ENCODE results near the gene EPB41.
"Not testable (repeated sequence)": the region's sequence is repeated elsewhere in the genome, so short reads cannot be mapped to it uniquely, and the experiment has no call there.

The EPB41 gene

GRCh38 chr1:28914228-28915030 is at the start of gene EPB41:
Gene EPB41 (plus strand): TSS chr1:28914569. CDS start chr1:28987438, 72,869 bp downstream.
- DNase-seq (ENCODE audit: low read depth in 2 of 2): peak; percentile 82 to 91

GRCh38 chr1:28864695-28865094 is 49.7 kb upstream of the EPB41 start:
- no peak for DNase-seq (ENCODE audit: low read depth in 2 of 2)

- DNase-seq (ENCODE audit: low read depth in 2 of 2): no peak
Measured at GRCh38 chr1:28865997-28866650, 48.2 kb upstream of the EPB41 start.

- DNase-seq (ENCODE audit: low read depth in 2 of 2): no peak
Measured at GRCh38 chr1:28867850-28868249, 46.5 kb upstream of the EPB41 start.

GRCh38 chr1:28869952-28870351 is 44.4 kb upstream of the EPB41 start:
- no peak for DNase-seq (ENCODE audit: low read depth in 2 of 2)

GRCh38 chr1:28871631-28872401 is 42.6 kb upstream of the EPB41 start:
- no peak for DNase-seq (ENCODE audit: low read depth in 2 of 2)

- not testable (repeated sequence) for DNase-seq (ENCODE audit: low read depth in 2 of 2)
Measured at GRCh38 chr1:28875134-28875533, 39.2 kb upstream of the EPB41 start.

GRCh38 chr1:28877132-28877781 is 37.1 kb upstream of the EPB41 start:
- DNase-seq (ENCODE audit: low read depth in 2 of 2): peak; percentile 61 to 76

GRCh38 chr1:28878796-28879195 is 35.6 kb upstream of the EPB41 start:
- no peak for DNase-seq (ENCODE audit: low read depth in 2 of 2)

- peak; percentile 68 to 69 for DNase-seq (ENCODE audit: low read depth in 2 of 2)
Measured at GRCh38 chr1:28882009-28882628, 32.2 kb upstream of the EPB41 start.

GRCh38 chr1:28883242-28883616 is 31.1 kb upstream of the EPB41 start:
- no peak for DNase-seq (ENCODE audit: low read depth in 2 of 2)

GRCh38 chr1:28885472-28885877 is 28.9 kb upstream of the EPB41 start:
- DNase-seq (ENCODE audit: low read depth in 2 of 2): no peak

- no peak for DNase-seq (ENCODE audit: low read depth in 2 of 2)
Measured at GRCh38 chr1:28885977-28886730, 28.2 kb upstream of the EPB41 start.

GRCh38 chr1:28886731-28887418 is 27.5 kb upstream of the EPB41 start:
- DNase-seq (ENCODE audit: low read depth in 2 of 2): peak; percentile 89 to 92

- peak in 1 of 2 donors; percentile 24 for DNase-seq (ENCODE audit: low read depth in 2 of 2)
Measured at GRCh38 chr1:28887419-28887834, 26.9 kb upstream of the EPB41 start.

GRCh38 chr1:28887835-28888682 is 26.3 kb upstream of the EPB41 start:
- DNase-seq (ENCODE audit: low read depth in 2 of 2): no peak

- DNase-seq (ENCODE audit: low read depth in 2 of 2): no peak
Measured at GRCh38 chr1:28888915-28889314, 25.5 kb upstream of the EPB41 start.

GRCh38 chr1:28889357-28889756 is 25.0 kb upstream of the EPB41 start:
- DNase-seq (ENCODE audit: low read depth in 2 of 2): no peak

GRCh38 chr1:28890435-28890834 is 23.9 kb upstream of the EPB41 start:
- no peak for DNase-seq (ENCODE audit: low read depth in 2 of 2)

Measured in stimulated activated CD4-positive, alpha-beta T cell treated with anti-CD3 and anti-CD28 coated beads, Interleukin-1b, Interleukin-23, amount 100 ng/mL, for 4 hours (primary cell).